ENCODE data around the gene GOLGA7B.

Gene GOLGA7B

DNA sequence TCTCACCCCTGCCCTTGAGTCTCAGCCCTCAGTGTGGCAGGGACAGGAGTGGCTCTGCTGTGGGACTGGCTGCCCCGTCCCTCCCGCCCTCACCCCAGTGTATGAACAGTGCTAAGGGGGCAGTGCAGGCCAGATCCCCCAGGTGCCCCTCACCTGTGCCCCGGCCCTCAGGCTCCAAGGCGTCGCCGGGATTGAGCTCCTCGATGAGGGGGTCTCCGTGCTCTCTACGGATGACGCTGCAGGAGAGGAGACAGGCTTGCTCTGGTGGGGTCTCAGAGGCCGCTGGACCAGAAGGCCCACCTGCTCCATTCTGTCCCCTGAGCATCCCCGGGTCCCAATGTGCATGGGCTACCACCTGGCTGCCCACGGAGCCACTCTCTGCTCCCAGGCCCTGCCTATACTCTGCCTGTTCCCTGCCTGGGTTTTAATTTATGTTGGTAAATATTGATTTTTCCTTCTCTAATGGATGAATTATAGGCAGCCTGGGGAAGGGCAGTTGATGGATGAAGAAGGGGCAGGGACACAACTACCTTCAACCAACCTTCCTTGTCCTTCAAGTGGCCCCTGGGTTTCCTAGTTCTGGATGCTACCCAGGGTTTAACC is 47.2 kb downstream of the GOLGA7B start:
- DNase-seq: no peak

DNA sequence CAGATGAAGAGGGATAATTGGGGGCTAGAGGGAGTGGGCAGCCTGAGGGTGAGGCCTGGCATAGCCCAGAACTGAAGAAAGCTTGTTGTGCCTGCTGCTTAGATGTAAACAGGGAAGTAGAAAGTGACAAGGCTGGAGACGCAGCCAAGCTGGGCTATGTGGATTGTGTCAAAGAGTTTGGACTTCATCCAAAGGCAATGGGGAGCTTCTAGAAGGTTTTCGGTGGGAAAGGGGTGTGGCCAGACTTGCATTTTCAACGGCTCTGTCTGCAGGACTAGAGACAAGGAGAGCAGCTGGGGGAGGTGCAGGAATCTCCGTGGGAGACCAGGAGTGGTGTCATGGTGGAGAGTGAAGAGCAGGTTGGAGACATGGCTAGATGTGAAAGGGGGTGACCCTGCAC is 48.8 kb downstream of the GOLGA7B start:
- no peak for DNase-seq

DNA sequence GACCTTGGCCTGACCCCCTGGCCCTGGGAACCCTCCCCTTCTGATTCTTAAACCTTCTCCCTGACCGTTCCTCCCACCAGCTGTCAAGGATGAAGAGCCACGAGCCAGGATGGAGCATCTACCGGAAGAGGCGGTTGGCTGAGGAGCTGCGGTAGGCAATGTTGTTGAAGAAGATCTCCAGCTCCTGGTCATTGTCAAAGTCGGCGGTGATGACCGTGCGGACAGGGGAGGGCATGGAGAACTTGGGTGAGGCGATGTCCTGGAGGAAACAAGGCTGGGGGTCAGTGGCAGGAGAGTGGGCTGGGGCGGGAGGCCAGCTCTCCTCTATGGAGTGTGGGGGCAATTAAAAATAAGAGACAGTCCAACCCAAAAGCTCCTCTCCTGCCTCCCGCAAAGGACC is 51.7 kb downstream of the GOLGA7B start:
- no peak for DNase-seq

DNA sequence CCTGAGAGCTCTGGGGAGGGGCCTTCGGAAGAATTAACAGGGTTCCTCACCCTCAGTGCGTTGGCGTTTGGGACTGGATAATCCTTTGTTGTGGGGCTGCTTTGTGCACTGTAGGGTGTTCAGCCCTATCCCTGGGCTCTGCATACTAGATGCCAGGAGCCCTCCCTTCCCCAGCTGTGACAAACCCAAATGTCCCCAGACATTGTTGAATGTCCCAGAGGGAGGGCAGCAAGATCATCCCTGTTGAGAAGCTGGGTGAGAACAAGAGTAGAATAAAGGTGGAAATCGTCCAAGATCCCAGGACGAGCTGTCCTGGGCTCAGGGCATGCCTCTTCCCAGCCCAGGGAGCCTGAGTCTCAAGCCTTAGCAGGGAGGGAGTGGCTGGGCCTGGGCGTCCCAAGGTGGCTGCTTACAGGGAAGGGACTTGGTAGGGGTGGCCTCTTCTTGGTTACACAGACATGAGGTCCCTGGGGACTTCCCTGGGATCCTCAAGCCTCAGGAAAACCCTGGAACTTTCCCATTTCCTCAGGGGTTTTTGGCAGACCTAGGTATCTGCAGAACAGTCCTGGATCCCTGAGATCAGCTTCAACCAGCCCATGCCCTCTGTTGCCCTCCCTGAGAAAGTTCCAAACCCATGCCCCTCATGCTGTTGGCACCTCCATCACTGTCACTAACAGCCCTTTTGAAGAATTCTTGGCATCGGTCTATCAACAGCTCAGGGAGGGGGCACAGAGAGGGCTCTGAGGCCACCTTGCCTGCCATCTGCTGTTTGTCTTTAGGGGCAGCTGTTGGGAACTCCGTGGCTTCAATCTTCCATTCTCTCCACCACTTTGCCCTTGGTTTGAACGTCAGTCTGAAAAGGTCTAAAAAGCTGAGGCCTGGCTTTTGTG is 53.7 kb downstream of the GOLGA7B start:
- DNase-seq: peak; percentile 27 to 76

DNA sequence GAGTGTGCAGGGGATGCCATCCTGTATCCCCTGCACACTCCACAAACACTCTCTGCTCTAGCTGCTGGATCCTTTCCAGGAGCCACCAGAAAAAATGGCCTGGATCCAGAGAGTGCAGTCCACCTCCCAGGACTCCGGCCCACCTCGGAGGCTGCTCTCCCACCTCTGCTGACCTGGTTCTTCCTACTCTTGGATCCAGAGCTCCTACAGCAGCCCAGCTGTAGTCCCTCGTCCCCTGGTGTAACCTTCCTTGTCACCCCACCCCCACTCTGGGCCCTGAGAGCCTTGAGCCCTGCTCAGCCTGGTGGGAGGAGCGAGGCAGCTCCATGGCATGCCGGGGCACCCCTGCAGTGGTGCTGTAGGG is 54.4 kb downstream of the GOLGA7B start:
- no peak for DNase-seq

DNA sequence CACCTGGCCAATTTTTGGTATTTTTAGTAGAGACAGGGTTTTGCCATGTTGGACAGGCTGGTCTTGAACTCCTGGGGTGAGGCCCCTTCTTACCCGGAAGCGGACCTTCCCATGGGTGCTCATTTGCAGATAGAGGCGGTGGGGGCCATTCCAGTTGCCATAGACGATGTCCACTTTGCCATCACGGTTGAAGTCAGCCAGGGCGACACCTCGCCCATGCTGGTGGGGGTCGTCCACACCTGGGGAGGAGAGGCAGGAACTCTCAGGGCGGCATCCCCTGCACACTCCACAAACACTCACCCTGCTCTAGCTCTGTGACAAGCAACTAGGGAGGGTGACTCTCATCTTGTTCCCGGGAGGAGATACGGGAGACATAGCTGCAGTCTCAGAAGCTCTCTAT is 54.9 kb downstream of the GOLGA7B start:
- no peak for DNase-seq

DNA sequence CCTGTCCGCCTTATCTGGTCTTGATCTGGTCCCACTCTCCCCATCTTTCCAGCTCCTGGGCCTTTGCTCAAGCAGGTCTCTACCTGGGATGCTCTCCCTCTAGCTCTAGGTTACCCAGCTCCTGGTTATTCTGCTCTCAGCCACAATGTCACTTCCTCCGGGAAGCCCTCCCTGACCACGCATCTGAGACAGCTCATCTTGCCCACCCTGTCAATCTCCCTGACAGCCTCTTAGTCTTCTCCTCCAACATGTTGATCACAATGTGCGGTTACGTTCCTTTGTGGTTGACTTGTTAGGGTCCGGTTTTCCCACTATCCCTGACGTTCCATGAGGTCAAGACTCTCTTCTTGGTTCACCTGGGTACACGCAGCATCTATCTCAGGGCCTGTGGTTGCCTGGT is 55.6 kb downstream of the GOLGA7B start:
- DNase-seq: no peak

DNA sequence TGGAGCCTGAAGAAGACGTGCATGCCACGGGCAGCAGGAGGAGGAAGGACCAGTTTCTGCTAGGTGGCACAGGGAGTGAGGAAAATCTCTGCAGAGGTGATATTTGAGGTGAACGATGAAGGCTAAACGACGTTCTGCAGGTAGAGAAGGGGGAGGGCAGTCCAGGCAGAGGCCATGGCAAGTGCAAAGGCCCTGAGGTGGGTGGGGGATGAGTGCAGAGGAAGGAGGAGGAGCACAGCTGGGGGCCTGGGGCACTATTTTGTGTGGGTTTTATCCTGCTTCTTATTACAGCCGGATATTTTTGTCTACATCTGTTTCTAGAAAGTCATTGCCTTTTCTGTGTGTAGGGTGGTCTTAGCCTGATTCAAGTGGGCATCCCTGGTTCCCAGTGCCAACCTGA is 57.6 kb downstream of the GOLGA7B start:
- no peak for DNase-seq

DNA sequence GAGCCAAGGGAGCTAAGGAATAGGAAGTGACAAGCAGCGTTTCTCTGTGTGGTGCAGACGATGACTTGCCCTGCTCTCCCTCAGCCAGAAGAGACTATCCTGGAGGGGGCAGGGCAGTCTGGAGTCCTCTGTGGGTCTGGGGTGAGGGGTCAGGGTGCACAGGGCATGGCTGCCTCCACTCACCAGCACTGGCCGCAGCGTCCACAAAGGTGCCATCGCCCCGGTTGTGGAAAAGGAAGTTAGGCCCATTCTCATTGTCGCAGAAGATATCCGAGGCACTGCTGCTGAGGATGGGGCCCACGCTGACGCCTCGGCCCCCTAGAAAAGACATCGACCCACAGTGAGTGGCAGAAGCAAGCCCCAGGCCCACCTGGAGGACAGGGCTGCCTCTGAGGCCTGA is 58.2 kb downstream of the GOLGA7B start:
- DNase-seq: no peak

DNA sequence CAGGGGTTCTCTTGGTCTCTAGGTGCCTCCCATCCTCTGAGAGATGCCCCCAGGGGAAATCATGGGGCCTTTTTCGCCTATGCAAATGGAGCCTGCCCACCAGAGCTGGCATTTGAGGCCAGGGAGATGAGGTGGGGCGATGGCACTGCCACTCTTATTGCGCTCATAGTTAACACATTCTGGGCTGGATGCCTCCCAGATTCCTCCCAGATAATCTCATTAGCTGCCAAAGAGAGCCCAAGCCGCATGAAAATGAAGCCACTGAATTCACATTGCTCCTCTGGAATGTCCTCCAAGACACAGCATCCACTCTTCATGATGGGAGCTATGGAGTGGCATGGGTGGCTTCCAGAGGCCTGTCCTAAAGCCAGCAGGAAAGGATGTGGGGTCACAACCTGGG is 61.0 kb downstream of the GOLGA7B start:
- no peak for DNase-seq

DNA sequence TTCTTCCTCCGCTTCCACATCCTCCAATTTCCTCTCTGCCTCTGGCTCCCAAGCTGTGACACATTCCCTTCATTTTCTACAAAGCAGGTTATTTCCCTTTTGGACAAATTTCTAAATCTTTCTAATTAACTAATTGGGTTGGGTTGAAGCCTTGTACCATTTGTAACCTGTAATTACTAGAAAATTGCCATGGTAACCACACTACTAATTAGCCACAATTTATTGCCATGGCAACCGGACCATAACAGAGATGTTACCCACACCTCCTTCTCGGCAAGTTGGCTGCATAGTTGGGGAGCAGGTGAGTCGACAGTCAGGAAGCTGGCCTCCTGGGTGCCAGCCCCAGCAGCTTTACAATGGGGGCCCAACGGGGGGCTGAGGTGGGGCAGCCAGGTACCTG is 61.6 kb downstream of the GOLGA7B start:
- no peak for DNase-seq

DNA sequence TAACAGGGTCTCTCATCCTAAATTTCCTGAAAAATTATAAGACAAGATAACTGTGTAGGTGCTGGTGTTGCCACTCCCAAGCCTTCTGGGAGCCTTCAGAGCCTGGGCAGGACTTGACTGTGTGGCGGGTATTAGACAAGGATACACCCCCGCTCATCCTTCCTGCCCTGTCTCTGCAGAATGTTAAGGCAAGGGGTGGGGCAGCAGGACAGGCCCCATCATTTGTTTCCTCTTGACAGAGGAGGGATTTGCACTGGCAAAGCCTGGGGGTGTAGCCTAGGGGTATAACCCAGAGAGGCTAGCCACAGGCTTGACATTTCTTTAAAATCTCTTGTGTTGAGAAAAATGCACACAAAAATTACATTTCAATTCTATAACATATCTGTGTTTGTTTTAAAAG is 63.5 kb downstream of the GOLGA7B start:
- DNase-seq: no peak

DNA sequence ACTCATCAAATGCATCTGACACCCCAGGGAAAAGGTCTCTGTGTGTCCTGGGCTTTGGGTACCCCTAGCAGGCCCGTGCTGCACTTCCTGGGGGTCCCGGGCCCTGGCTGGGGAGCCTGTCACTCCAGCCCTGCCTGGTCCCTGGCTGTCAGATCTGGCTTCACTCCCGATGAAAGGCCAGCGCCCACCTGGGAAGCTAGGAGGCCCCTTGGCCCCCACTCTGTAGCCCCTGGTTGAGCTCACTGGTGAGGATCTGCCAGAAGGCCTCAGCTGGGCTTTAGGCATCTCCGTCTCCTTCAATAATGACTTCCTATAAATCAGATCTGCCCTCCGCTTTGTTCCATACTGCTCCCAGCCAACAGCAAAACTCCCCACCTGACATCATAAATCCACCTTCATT is 64.0 kb downstream of the GOLGA7B start:
- DNase-seq: no peak

DNA sequence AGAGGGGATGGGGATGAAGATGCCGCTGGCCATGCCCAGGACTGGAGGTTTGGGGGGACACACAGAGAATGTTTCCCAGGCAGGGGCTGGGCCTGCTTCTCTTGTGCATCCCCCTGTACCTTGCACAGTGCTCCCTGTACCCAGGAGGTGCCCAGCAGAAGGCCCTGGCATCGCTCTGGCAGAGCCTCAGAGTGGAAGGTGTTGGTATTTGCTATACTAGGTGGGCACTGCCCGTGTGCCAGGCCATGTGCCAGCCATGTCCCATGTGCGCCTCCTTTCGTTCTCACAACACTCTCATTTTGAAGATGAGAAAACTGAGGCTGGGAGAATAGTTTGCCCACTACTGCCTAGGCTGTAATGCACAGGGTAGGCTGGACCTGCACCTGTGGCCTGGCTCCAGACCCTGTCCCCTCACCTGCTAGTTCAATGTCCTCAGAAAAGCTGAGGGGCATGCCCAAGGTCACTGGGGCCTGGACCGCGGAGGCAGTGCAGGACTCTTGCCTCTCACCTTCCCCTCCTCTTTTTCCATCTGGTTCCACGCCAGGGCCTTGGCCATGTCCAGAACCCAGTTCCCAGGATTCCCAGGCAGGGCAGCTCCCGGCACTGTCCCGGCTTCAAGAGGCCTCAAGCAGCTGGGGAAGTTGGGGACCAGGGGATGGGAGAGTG is 64.7 kb downstream of the GOLGA7B start:
- DNase-seq: no peak

DNA sequence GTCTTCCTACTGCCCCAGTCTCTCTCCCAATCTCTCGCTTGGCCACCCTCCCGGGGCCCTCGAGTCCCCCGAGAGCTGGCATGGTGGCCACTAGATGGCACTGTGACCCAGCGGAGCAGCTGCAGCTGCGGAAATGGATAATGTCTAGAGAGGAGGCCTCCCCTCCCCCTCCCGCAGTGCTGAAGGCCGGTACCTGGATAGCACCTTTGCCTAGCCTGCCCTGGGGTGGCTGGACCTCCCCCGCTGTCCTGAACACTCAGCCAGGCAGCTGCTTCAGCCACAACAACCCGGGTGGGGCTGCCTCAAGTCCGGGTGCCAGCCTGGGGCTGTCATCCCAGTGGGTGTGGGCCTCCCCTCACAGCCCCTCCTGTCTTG is 65.2 kb downstream of the GOLGA7B start:
- peak; percentile 19 to 63 for DNase-seq

DNA sequence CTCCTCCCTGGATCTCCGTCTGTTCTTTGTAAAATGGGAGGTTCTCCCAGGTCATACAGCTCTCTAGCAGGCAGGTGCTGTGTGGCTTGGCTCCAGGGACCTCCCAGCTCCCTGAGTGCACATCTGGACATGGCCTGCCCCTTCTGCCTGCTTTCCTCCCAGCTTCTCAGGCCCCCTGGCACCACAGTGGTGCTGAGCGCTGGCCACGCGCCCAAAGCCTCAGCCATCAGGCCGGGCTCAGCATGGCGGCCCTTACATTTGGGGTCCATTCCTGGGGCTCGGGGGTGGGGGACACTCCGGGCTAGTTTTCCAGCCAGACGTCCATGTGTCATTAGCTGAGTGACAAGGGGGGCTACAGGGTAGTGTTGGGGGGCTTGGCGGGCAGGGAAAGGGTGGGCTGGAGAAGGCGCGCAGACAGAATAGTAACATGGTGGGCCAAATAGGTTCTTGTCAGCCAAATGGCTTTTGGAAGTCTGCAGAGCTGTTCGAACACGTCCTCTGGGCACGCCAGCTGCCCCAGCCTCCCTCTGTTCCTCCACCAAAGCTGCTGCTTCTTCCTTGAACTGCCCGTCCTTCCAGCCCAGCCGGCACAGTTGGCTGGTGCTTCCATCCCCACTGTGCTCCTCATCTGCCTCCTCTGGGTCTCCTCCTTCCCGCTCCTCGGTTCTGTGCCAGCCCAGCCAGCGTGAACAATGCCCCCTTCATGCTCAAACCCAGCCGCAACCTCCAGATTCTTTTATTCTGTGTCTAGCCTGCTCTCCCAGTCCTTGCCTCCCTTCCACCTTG is 65.9 kb downstream of the GOLGA7B start:
- DNase-seq: peak; percentile 86 to 93

DNA sequence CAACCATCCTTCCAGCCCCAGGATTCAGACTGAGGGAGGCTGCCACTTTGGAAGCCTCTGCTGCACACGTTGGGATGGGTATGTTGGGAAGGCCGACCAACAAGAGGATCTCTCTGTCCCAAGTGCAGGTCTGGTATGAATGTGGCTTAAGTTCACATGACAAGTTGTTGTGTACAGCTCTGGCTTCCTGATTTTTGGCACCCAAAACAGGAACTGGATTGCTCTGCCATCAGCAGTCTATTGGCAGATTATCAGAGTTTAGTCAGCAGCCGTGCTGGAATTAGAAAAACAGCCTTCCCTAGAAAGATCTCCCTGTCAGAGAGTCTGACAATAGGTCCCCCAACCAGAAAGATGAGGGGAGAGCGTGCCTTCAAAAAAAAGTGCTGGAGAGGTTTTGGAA is 66.9 kb downstream of the GOLGA7B start:
- DNase-seq: peak; percentile 60 to 80

DNA sequence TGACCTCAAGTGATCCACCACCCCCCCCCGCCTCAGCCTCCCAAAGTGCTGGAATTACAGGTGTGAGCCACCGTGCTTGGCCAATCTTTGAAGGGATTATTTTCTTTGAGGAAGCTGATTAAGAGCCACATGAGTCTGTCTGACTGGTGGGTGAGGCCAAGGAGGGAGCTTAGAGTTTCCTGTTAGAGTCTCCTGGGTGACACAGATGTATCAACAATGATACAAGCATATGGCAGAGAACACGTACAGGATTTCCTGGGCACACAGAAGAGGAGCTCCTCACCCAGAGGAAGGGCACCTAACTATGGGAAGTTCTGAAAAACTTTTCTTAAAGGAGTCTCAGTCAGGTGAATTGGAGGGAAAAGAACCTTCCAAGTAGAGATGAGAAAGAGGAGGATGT is 69.4 kb downstream of the GOLGA7B start:
- DNase-seq: no peak

DNA sequence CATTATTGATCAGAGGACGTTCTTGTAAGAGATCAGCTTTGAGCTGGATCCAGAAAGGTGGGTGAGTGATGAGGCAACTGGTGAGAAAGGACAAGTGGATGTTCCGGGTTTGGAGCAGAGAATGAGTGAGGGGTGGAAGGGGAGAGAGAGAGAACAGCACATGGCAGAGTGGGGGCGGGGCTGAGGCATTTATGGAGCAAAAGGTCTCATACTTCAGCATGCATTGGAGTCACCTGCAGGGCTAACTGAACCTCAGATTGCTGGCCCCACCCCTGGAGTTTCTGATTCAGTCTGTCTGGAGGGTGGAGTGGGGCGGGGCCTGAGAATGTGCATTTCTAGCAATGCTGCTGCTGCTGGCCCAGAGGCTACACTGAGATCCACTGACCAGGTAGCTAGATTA is 71.2 kb downstream of the GOLGA7B start:
- no peak for DNase-seq

All from NCI-H446 (cell line).